Neural cell (in vitro differentiated cells): ENCODE data around the gene FOXJ1.

Experiments
- CTCF ChIP-seq: fragments of 450-650 bp; IDR thresholded peaks from 2 replicates; pipeline ENCODE4 v1.5.1; 2014; ENCODE audit warnings: antibody characterized with exemption, mild to moderate bottlenecking, moderate library complexity; ENCODE audit not compliant: poor library complexity, severe bottlenecking
- EP300 ChIP-seq: fragments of 450-650 bp; conservative IDR thresholded peaks from 2 replicates; pipeline ENCODE4 v1.6.1; 2014; ENCODE audit warnings: antibody characterized with exemption, mild to moderate bottlenecking, moderate library complexity; ENCODE audit not compliant: poor library complexity, severe bottlenecking
- EZH2 ChIP-seq: fragments of 200-600, 300-800 bp; shearing (Covaris generic), sonication (generic); IDR thresholded peaks from 2 replicates; pipeline ENCODE4 v1.6.1; 2014; ENCODE audit warnings: antibody characterized with exemption, low read length, borderline replicate concordance, mild to moderate bottlenecking; ENCODE audit not compliant: insufficient read depth, poor library complexity, severe bottlenecking
- MXI1 ChIP-seq: fragments of 450-650 bp; conservative IDR thresholded peaks from 2 replicates; pipeline ENCODE4 v1.6.1; 2014; ENCODE audit warnings: antibody characterized with exemption, mild to moderate bottlenecking; ENCODE audit not compliant: poor library complexity, severe bottlenecking
- POLR2AphosphoS5 ChIP-seq: IDR thresholded peaks from 2 replicates; pipeline ENCODE4 v1.6.1; 2012
- RAD21 ChIP-seq: fragments of 450-650 bp; conservative IDR thresholded peaks from 2 replicates; pipeline ENCODE4 v1.6.1; 2014; ENCODE audit warnings: antibody characterized with exemption, mild to moderate bottlenecking, moderate library complexity
- SMC3 ChIP-seq: fragments of 450-650 bp; conservative IDR thresholded peaks from 2 replicates; pipeline ENCODE4 v1.6.1; 2014; ENCODE audit warnings: antibody characterized with exemption, mild to moderate bottlenecking, moderate library complexity; ENCODE audit not compliant: poor library complexity

DNA sequence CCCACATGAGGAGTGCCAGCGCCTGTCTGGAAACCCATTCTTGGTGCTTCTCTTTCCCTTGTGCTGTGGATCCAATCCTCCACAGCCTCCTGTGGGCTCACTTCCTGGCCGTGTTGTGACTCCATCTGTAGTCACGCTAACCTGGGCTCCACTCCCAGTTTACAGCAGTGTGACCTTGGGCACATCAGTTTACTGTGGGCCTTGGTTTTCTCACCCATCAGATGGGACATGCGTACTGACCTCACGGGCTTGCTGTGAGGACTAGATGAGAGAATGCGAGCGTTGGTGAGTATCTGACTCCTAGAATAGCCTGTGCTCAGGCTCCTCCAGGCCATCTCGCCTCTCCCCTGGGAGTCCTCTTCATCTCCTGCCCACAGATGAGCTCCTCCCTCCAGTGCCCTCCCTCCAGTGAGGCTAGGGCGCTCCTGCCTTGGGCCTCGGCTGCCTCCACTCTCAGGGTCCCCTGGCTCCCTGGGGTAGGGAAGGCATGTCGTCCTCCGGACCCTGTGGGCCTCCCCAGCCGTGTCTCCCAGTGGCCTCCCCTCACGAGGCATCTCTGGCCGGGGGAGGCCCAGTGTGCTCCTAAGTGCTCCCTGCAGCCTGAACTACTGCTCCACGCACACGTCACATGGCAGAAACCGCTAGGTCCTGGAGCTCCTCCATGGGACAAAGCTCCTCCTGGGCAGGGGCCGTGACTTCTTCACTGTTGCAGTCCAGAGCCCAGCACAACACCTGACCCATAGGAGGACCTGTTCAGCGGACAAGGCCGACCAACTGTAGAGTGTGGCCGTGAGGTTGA is 5.2 kb upstream of the FOXJ1 start:
- TF ChIP-seq POLR2AphosphoS5 (no peak), EP300 (no peak), CTCF (no peak), EZH2 (no peak), RAD21 (no peak), SMC3 (no peak), MXI1 (no peak)
